ENCODE measurements around the gene DLGAP1. TPM values are rescaled to one million over a fixed set of nuclear protein-coding genes. Genes with fewer than 3 reads are reported as not detected.

DLGAP1 gene
- total RNA-seq, 1 donor from 2014 or later, result 3.2 TPM

GRCh38 chr18:4399929-4400328, 55.2 kb downstream of the DLGAP1 start:
- no peak for TF ChIP-seq POLR2AphosphoS5 (IDR thresholded peaks at IDR 0.05; ENCODE audit: insufficient read depth in 1 of 2, low read depth in 1 of 2)
- no peak for TF ChIP-seq CTCF (IDR thresholded peaks at IDR 0.05)
- TF ChIP-seq POLR2A (IDR thresholded peaks at IDR 0.05), result no peak
- Histone ChIP-seq H3K4me3 (no peak overlapping the region), H3K27ac (no peak overlapping the region), H3K36me3 (no peaks in the 10 kb centered on the region), H3K4me1 (no peaks in the 10 kb centered on the region), H3K9me3 (no peaks in the 10 kb centered on the region), H3K27me3 (no peaks in the 10 kb centered on the region)
- intact Hi-C loops (cut with DNase I), result no loop called here
- no peak for DNase-seq (ENCODE audit: extremely low spot score in 2 of 2)

GRCh38 chr18:4394700-4395099, 60.4 kb downstream of the DLGAP1 start:
- intact Hi-C loops (cut with DNase I), result no loop called here
- Histone ChIP-seq H3K4me1 (no peaks in the 10 kb centered on the region), H3K27me3 (no peaks in the 10 kb centered on the region), H3K27ac (no peak overlapping the region), H3K4me3 (no peak overlapping the region), H3K9me3 (no peaks in the 10 kb centered on the region), H3K36me3 (no peaks in the 10 kb centered on the region)
- DNase-seq (ENCODE audit: extremely low spot score in 2 of 2), result no peak
- TF ChIP-seq POLR2A (IDR thresholded peaks at IDR 0.05) (no peak), POLR2AphosphoS5 (IDR thresholded peaks at IDR 0.05; ENCODE audit: insufficient read depth in 1 of 2, low read depth in 1 of 2) (no peak), CTCF (IDR thresholded peaks at IDR 0.05) (no peak)

GRCh38 chr18:4391859-4392258, 63.2 kb downstream of the DLGAP1 start:
- no peaks in the 10 kb centered on the region for H3K9me3 ChIP-seq
- no peaks in the 10 kb centered on the region for H3K27me3 ChIP-seq
- H3K27ac ChIP-seq, result no peak overlapping the region
- no peaks in the 10 kb centered on the region for H3K36me3 ChIP-seq
- no peak overlapping the region for H3K4me3 ChIP-seq
- intact Hi-C loops (cut with DNase I), result no loop called here
- H3K4me1 ChIP-seq, result no peaks in the 10 kb centered on the region
- no peak for DNase-seq (ENCODE audit: extremely low spot score in 2 of 2)
- TF ChIP-seq POLR2AphosphoS5 (IDR thresholded peaks at IDR 0.05; ENCODE audit: insufficient read depth in 1 of 2, low read depth in 1 of 2), result no peak
- TF ChIP-seq CTCF (IDR thresholded peaks at IDR 0.05), result no peak
- TF ChIP-seq POLR2A (IDR thresholded peaks at IDR 0.05), result no peak

- no peaks in the 10 kb centered on the region for H3K27me3 ChIP-seq
- H3K36me3 ChIP-seq, result no peaks in the 10 kb centered on the region
- H3K4me3 ChIP-seq, result no peak overlapping the region
- intact Hi-C loops (cut with DNase I), result no loop called here
- TF ChIP-seq POLR2AphosphoS5 (IDR thresholded peaks at IDR 0.05; ENCODE audit: insufficient read depth in 1 of 2, low read depth in 1 of 2) (no peak), POLR2A (IDR thresholded peaks at IDR 0.05) (no peak), CTCF (IDR thresholded peaks at IDR 0.05) (no peak)
- H3K27ac ChIP-seq, result no peak overlapping the region
- no peaks in the 10 kb centered on the region for H3K9me3 ChIP-seq
- no peaks in the 10 kb centered on the region for H3K4me1 ChIP-seq
- DNase-seq (ENCODE audit: extremely low spot score in 2 of 2), result no peak
Measured at GRCh38 chr18:4385876-4386275, 69.2 kb downstream of the DLGAP1 start.

GRCh38 chr18:4384932-4385331, 70.2 kb downstream of the DLGAP1 start:
- no peak for TF ChIP-seq POLR2A (IDR thresholded peaks at IDR 0.05)
- no peak for TF ChIP-seq POLR2AphosphoS5 (IDR thresholded peaks at IDR 0.05; ENCODE audit: insufficient read depth in 1 of 2, low read depth in 1 of 2)
- no peak for TF ChIP-seq CTCF (IDR thresholded peaks at IDR 0.05)

More at GRCh38 chr18:4384932-4385331, 70.2 kb downstream of the DLGAP1 start:
- Histone ChIP-seq H3K4me3 (no peak overlapping the region), H3K9me3 (no peaks in the 10 kb centered on the region), H3K27ac (no peak overlapping the region), H3K36me3 (no peaks in the 10 kb centered on the region), H3K4me1 (no peaks in the 10 kb centered on the region), H3K27me3 (no peaks in the 10 kb centered on the region)
- intact Hi-C loops (cut with DNase I), result no loop called here
- no peak for DNase-seq (ENCODE audit: extremely low spot score in 2 of 2)
